Neural cell (in vitro differentiated cells): ENCODE measurements around the gene FARP2. TPM values are rescaled to one million over a fixed set of nuclear protein-coding genes. Genes with fewer than 3 reads are reported as not detected.

ENCODE experiments used
- H2AFZ ChIP-seq: fragments of 200-600, 300-800 bp; sonication (generic), shearing (Covaris generic); 2 replicates; pipeline ENCODE4 v1.6.0; 2014; ENCODE audit warnings: low read depth, mild to moderate bottlenecking, antibody characterized with exemption, low read length, moderate library complexity
- H3F3A ChIP-seq: fragments of 200-600 bp; shearing (Covaris generic); 2 replicates; pipeline ENCODE4 v1.6.1; 2016; ENCODE audit warnings: mild to moderate bottlenecking, moderate library complexity, mixed read lengths, antibody characterized with exemption, low read length; ENCODE audit not compliant: insufficient read depth, poor library complexity, severe bottlenecking
- H3K27ac ChIP-seq: fragments of 200-600, 300-800 bp; sonication (generic), shearing (Covaris generic); 2 replicates; pipeline ENCODE4 v1.5.1; 2014; ENCODE audit warnings: mild to moderate bottlenecking, low read length, moderate library complexity
- H3K27me3 ChIP-seq: fragments of 300-800, 200-600 bp; sonication (generic), shearing (Covaris generic); 2 replicates; pipeline ENCODE4 v1.6.0; 2014; ENCODE audit warnings: mild to moderate bottlenecking, low read depth, low read length, moderate library complexity; ENCODE audit not compliant: insufficient read depth
- H3K36me3 ChIP-seq: fragments of 300-800, 200-600 bp; sonication (generic), shearing (Covaris generic); 2 replicates; pipeline ENCODE4 v1.5.1; 2014; ENCODE audit warnings: mild to moderate bottlenecking, antibody characterized with exemption, low read length, moderate library complexity; ENCODE audit not compliant: insufficient read depth
- H3K4me2 ChIP-seq: fragments of 300-800, 200-600 bp; sonication (generic), shearing (Covaris generic); 2 replicates; pipeline ENCODE4 v1.6.0; 2014; ENCODE audit warnings: mild to moderate bottlenecking, low read length
- H3K4me3 ChIP-seq: fragments of 300-800, 200-600 bp; sonication (generic), shearing (Covaris generic); 2 replicates; pipeline ENCODE4 v1.5.1; 2014; ENCODE audit warnings: mild to moderate bottlenecking, low read length, moderate library complexity
- H3K79me2 ChIP-seq: fragments of 200-600 bp; shearing (Covaris generic); replicated peaks from 2 replicates; pipeline ENCODE4 v1.6.0; 2014; ENCODE audit warnings: mild to moderate bottlenecking, low read length, moderate library complexity; ENCODE audit not compliant: insufficient read depth
- H3K9ac ChIP-seq: fragments of 300-800, 200-600 bp; sonication (generic), shearing (Covaris generic); 2 replicates; pipeline ENCODE4 v1.6.1; 2016; ENCODE audit warnings: mild to moderate bottlenecking, low read length, mixed read lengths
- H3K9me2 ChIP-seq: fragments of 200-600 bp; shearing (Covaris generic); 2 replicates; pipeline ENCODE4 v1.6.1; 2016; ENCODE audit warnings: mild to moderate bottlenecking, low read length, mixed read lengths; ENCODE audit not compliant: insufficient read depth
- H3K9me3 ChIP-seq: fragments of 200-600, 300-800 bp; sonication (generic), shearing (Covaris generic); 2 replicates; pipeline ENCODE4 v1.6.1; 2016; ENCODE audit warnings: mild to moderate bottlenecking, mixed run types, low read length, moderate library complexity, mixed read lengths
- H4K20me1 ChIP-seq: fragments of 200-600 bp; shearing (Covaris generic); 2 replicates; pipeline ENCODE4 v1.6.1; 2016; ENCODE audit warnings: mild to moderate bottlenecking, mixed run types; ENCODE audit not compliant: insufficient read depth
- EP300 ChIP-seq: fragments of 450-650 bp; conservative IDR thresholded peaks from 2 replicates; pipeline ENCODE4 v1.6.1; 2014; ENCODE audit warnings: antibody characterized with exemption, mild to moderate bottlenecking, moderate library complexity; ENCODE audit not compliant: poor library complexity, severe bottlenecking
- EZH2 ChIP-seq: fragments of 200-600, 300-800 bp; shearing (Covaris generic), sonication (generic); IDR thresholded peaks from 2 replicates; pipeline ENCODE4 v1.6.1; 2014; ENCODE audit warnings: antibody characterized with exemption, low read length, borderline replicate concordance, mild to moderate bottlenecking; ENCODE audit not compliant: insufficient read depth, poor library complexity, severe bottlenecking
- MXI1 ChIP-seq: fragments of 450-650 bp; conservative IDR thresholded peaks from 2 replicates; pipeline ENCODE4 v1.6.1; 2014; ENCODE audit warnings: antibody characterized with exemption, mild to moderate bottlenecking; ENCODE audit not compliant: poor library complexity, severe bottlenecking
- POLR2AphosphoS5 ChIP-seq: IDR thresholded peaks from 2 replicates; pipeline ENCODE4 v1.6.1; 2012
- RAD21 ChIP-seq: fragments of 450-650 bp; conservative IDR thresholded peaks from 2 replicates; pipeline ENCODE4 v1.6.1; 2014; ENCODE audit warnings: antibody characterized with exemption, mild to moderate bottlenecking, moderate library complexity
- REST ChIP-seq: IDR thresholded peaks from 2 replicates; pipeline ENCODE4 v1.6.1; 2012; ENCODE audit warnings: borderline replicate concordance
- SMC3 ChIP-seq: fragments of 450-650 bp; conservative IDR thresholded peaks from 2 replicates; pipeline ENCODE4 v1.6.1; 2014; ENCODE audit warnings: antibody characterized with exemption, mild to moderate bottlenecking, moderate library complexity; ENCODE audit not compliant: poor library complexity
- TAF1 ChIP-seq: IDR thresholded peaks from 2 replicates; pipeline ENCODE4 v1.6.1; 2012; ENCODE audit warnings: low read depth
- polyA plus RNA-seq: library from polyadenylated mRNA; depleted of rRNA; stranded (reverse); fragments of >200 nt; gene quantifications from 2 replicates; pipeline ENCODE4 v1.2.3, GENCODE V29; 2014
- TF ChIP-seq, protein P1 (sequence below): fragments of 450-650 bp; IDR thresholded peaks from 2 replicates; pipeline ENCODE4 v1.5.1; 2014; ENCODE audit warnings: antibody characterized with exemption, mild to moderate bottlenecking, moderate library complexity; ENCODE audit not compliant: poor library complexity, severe bottlenecking

Gene FARP2
- polyA plus RNA-seq, 1 donor from 2014 or later: 13.3 TPM

DNA sequence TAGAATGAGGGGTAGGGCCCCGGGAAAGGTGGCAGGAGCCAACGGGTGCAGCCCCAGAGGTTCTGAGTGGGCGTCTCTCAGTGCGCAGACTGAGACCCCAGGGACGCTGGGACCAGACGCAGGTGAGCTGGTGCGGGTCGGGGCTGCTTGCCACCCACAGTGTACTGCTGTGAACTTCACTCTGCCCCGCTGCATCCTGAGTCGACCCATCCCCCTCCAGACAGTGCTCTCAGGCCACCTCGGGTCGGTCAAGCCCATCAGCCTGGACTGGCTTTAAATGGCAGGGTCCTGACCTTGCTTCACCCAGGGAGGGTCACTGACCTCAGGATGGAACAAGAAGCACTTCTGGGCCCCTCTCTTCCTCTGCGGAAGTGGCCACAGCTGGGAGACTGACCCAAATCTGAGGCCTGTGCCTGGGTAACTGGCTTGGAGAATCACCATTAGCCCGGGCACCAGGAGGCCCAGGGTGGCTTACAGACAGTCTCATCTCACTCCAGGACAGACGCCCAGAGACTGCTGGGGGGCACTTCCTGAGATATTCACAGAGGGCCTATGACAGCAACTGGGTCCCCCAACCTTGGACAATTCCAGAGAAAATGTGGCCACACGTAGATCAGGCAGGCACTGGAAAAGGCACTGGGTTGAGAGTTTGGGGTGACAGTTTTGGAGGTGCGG lies 178.8 kb downstream of the FARP2 start:
- Histone ChIP-seq H3K9ac (no peak overlapping the region), H3K4me2 (no peak overlapping the region), H2AFZ (no peak overlapping the region), H3K9me3 (no peaks in the 10 kb centered on the region), H3K9me2 (no peaks in the 10 kb centered on the region), H3K27ac (no peak overlapping the region), H3F3A (no peaks in the 10 kb centered on the region), H3K36me3 (no peaks in the 10 kb centered on the region), H3K4me3 (no peak overlapping the region), H4K20me1 (no peaks in the 10 kb centered on the region), H3K79me2 (no peaks in the 10 kb centered on the region), H3K27me3 (no peaks in the 10 kb centered on the region)
- TF ChIP-seq POLR2AphosphoS5 (no peak), EP300 (no peak), TAF1 (no peak), SMC3 (no peak)

GRCh38 chr2:241535871-241536655 lies 180.0 kb downstream of the FARP2 start:
- Histone ChIP-seq H4K20me1 (no peaks in the 10 kb centered on the region), H3K27ac (no peak overlapping the region), H3K9me3 (no peaks in the 10 kb centered on the region), H3F3A (no peaks in the 10 kb centered on the region), H3K36me3 (no peaks in the 10 kb centered on the region), H3K9ac (no peak overlapping the region), H3K4me2 (no peak overlapping the region), H3K27me3 (peaks cover 8% of the 10 kb centered on the region), H3K4me3 (no peak overlapping the region), H3K79me2 (no peaks in the 10 kb centered on the region), H2AFZ (no peak overlapping the region), H3K9me2 (no peaks in the 10 kb centered on the region)
- TF ChIP-seq RAD21 (no peak), TAF1 (no peak), EZH2 (no peak), REST (no peak), MXI1 (no peak), SMC3 (no peak), POLR2AphosphoS5 (no peak), EP300 (no peak)
- TF ChIP-seq, protein P1, sequence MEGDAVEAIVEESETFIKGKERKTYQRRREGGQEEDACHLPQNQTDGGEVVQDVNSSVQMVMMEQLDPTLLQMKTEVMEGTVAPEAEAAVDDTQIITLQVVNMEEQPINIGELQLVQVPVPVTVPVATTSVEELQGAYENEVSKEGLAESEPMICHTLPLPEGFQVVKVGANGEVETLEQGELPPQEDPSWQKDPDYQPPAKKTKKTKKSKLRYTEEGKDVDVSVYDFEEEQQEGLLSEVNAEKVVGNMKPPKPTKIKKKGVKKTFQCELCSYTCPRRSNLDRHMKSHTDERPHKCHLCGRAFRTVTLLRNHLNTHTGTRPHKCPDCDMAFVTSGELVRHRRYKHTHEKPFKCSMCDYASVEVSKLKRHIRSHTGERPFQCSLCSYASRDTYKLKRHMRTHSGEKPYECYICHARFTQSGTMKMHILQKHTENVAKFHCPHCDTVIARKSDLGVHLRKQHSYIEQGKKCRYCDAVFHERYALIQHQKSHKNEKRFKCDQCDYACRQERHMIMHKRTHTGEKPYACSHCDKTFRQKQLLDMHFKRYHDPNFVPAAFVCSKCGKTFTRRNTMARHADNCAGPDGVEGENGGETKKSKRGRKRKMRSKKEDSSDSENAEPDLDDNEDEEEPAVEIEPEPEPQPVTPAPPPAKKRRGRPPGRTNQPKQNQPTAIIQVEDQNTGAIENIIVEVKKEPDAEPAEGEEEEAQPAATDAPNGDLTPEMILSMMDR: no peak
